Measurements from ENCODE around the gene LPP.

The LPP gene

GRCh38 chr3:188782613-188783124, 628.7 kb downstream of the LPP start:
- no peak for DNase-seq (ENCODE audit: low read depth in 2 of 2)

DNA sequence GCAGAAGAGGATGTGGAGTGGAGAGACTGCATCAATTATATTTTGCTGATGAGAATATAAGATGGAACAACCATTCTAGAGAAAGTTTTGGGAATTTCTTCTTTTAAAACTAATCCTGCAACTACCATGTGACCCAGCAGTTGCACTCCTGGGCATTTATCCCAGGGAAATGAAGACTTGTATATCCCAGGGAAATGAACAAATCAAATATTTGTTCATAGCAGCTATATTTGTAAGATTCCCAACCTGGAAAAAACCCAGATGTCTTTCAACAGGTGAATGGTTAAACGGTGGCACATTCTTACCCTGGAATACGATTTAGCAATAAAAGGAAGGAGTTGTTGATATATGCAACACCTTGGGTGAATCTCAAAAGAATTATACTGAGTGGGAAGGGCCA, 632.5 kb downstream of the LPP start:
- no peak for DNase-seq (ENCODE audit: low read depth in 2 of 2)

DNA sequence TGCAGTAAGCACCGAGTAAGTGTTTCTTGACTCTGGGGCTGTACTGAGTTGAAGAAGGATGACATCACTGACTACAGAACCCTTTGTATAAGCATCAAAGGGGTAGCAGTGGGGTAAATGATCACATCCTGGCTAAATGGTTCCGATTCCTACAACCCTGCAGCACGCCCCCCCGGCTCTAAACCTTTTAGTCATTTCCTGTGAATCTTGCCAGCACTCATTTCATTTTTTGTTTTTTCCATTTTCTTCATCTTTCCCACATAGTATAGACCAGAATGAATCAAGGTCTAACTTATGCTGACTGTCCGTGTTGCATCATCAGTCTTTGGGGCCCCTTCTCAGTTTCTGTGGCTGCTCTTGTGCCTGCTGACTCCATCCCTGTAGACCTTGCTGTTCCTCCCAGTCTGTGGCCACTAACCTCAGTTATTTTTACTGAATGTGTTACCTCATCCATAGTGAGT, 634.7 kb downstream of the LPP start:
- peak; percentile 6 to 8 for DNase-seq (ENCODE audit: low read depth in 2 of 2)

DNA sequence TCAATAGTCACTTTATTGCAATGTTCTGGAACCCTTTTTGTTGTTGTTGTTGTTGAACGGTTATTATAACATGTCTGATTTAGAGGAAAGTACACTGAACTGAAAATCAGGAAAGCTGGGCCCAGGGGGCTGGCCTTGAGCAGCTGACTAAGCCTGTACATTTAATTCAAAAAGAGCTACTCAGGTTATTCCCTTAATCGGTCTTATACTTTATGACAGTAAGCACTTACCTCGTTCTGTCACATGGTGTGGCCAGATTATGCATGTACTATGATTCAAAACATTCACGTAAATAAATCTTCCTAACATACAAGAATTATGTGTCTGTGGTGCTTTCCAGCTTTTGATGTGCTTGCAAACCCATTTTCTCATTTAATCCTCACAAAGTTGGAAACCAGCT, 635.3 kb downstream of the LPP start:
- DNase-seq (ENCODE audit: low read depth in 2 of 2) = no peak

- DNase-seq (ENCODE audit: low read depth in 2 of 2) = no peak
These were observed 637.4 kb downstream of the LPP start for GRCh38 chr3:188791311-188791710.

DNA sequence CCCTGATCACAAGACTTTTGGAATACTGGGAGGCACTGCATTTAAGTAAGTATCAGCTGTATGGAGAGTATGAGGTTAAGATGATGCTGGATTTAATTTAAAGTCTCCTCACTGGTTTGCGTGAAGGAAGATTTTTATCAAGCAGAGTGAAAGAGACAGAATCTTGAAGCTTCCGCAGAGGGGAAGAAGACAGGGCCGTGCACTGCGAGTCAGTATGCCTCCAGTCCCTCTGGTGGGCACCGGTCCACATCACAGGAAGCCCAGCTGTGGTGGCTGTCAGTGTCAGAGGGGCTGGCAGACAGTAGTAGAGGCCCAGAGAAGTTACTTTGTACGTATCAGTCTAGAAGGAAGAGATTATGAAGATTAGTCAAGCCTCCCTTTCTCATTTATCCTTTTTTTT, 638.8 kb downstream of the LPP start:
- no peak for DNase-seq (ENCODE audit: low read depth in 2 of 2)

DNA sequence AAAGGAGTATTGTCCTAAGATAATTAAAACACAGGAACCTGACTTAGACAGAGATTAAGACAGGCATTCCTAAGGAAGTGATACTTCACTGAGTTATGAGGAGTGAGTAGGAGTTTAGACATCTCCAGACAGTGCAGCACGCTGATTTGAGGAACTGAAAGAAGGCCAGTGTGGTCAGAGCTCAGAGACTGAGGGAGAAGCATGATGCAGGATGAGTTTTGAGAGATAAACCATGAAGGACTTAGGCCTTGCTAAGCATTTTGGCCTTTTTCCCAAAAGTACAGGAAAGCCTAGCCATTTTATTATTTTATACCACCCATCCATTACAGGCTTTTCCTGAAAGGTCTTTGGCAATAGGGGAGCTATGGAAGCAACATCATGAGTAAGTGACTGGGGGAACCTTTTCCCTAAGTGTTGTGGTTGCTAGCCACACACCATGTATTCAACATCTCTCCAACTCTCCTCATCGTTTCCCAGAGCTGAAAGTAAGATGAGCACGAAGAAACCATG, 642.2 kb downstream of the LPP start:
- DNase-seq (ENCODE audit: low read depth in 2 of 2) = no peak

DNA sequence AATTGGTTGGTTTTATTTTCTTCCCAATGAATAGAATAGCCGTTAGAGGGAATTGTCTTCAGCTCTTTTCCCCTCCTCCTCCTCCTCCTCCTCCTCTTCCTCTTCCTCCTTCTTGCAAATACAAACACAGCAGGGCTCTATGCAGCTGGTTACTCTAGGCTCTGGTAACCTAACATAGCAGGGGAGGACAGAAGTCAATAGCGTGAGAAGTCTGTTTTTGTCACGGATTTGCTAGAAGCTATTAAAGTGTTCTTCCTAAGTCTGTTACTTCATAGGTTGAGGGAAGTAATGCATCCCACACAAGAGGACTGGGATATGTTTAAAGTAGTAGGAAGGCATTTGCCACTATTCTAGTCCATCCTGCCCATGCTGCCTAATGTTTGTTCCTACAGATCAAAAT, 643.1 kb downstream of the LPP start:
- no peak for DNase-seq (ENCODE audit: low read depth in 2 of 2)

GRCh38 chr3:188798556-188799145, 644.7 kb downstream of the LPP start:
- no peak for DNase-seq (ENCODE audit: low read depth in 2 of 2)

DNA sequence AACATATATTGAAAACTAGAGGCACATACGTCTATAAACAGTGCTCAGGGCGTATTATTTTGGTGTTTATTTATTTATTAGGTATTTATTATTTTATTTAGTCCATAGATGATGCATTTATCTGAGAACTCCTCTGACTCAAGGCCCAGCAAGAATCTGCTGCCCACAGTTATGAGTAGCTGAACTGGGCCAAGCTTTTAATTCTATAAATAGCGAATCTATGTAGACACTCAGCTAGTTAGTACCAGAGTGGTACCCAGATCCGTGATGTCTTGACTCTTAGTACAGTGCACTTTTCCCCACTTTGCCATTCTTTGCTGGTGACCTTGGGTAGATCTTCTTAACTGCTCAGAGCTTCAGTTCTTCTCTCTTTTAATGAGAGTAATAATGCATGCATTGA, 647.4 kb downstream of the LPP start:
- no peak for DNase-seq (ENCODE audit: low read depth in 2 of 2)

DNA sequence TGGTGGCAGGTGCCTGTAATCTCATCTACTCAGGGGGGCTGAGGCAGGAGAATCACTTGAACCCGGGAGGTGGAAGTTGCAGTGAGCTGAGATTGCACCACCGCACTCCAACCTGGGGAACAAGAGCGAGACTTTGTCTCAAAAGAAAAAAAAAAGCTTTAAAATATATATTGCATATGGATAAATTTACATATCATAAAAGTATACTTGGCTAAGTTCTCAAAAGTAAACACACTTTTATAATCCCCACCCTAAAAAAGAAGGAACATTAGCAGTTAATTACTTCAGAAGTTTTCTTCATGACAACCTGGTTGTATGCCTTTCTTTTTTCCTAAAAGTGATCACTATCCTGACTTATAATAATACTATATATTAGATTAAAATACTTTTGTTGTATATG, 648.7 kb downstream of the LPP start:
- DNase-seq (ENCODE audit: low read depth in 2 of 2) = no peak

DNA sequence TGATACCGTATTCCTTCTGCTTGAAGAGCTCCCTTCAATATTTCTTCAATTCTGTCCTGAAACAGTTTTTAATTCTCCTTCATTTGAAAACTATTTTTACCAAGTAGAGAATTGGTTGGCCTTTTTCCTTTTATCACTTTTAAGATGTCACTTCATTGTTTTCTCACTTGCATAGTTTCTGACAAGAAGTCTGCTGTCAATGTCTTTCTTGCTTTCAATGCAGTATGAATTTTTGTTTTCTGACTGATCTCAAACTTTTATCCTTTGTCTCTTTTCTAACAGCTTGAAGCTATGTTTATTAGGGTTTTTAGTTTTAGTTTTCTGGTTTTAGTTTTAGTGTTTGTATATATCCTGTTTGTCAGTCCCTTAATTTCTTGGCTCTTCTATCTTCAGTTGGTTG, 653.0 kb downstream of the LPP start:
- DNase-seq (ENCODE audit: low read depth in 2 of 2) = no peak

DNA sequence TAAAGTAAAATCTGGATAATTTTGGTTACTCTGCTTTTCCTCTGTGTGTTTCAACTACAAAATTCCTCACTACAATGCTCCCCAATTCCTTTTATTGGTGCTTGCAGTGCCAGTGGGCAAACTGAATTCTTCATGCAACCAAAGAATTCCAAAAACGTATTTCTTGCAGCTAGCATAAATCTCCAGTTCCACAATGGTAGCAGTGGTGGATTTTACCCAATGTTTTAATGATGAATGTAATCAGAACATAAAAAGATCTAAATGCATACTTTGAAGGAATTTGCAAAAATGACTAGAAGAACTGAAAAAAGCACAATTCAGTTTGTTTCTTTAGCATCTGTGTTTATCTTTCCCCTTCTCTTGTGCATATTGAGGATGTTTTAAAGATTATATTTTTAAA, 658.2 kb downstream of the LPP start:
- no peak for DNase-seq (ENCODE audit: low read depth in 2 of 2)

DNA sequence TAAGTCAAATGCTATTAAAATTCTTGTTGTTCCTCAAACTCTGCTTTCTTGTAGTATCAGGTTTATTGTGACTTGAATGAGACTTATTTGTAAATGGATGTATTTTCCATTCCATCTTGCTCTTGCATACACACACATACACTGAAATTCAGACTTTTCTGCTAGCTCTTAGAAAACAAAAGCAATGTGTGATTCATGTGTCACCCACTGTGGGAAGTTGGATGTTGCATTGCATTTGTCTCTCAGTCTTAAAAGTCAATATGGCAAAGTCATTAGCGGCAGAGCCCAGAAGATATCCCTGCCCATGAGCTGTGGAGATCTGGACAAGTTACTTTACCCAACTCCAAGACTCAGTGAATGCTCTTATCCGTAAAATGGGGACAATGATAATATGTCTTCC, 660.6 kb downstream of the LPP start:
- no peak for DNase-seq (ENCODE audit: low read depth in 2 of 2)

DNA sequence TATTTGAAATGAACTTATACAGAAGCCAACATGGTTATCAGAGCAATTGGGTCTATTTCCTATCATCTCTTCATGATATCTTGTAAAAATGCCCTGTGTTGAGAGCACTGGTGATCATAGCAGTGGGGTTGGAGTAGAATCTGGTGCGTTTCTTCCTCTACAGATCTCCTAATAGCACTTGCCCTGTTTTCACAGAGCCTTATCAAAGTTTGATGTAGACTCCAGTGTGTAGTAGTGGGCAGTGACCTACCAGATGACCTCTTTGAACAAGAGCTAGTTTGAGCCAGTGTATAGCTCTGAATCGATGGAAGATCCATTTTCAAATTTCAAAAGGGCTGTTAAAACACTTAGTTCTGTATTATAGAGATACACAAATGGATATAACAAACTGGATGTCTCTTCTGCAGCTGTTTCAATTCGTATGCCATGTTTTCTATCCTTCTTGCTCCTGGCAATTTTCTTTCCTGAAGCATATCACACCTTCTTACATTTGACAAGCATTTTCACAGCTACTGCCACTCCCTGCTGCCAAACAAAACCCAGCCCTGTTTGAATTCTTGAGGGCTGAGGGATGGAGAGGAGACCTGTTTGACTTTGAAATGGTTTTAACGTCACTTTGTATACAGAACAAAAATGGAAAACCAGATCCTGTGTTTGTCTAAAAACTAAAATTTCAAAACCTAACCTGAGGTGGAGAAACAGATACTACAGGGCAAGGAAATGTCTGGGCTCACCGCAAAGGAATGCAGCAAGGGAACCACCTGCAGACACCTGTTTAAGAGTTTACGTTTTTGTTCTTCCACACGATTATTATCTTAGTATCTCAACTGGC, 663.4 kb downstream of the LPP start:
- DNase-seq (ENCODE audit: low read depth in 2 of 2) = no peak

DNA sequence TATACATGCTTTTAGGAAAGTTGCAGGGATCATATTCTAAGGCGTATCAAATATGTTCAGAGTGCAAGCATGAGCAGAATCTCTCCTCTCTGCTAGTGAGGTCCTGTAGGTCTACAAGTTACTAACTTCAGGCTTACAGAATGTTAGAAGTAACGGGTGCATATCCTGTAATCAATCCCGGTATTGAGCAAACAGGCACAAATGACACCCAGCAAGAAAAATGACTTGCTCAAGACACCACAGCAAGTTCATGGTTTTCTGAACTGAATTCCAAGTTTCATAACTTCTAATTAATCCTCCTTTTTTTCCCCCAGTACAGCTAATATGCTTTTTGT, 663.9 kb downstream of the LPP start:
- DNase-seq (ENCODE audit: low read depth in 2 of 2) = no peak

DNA sequence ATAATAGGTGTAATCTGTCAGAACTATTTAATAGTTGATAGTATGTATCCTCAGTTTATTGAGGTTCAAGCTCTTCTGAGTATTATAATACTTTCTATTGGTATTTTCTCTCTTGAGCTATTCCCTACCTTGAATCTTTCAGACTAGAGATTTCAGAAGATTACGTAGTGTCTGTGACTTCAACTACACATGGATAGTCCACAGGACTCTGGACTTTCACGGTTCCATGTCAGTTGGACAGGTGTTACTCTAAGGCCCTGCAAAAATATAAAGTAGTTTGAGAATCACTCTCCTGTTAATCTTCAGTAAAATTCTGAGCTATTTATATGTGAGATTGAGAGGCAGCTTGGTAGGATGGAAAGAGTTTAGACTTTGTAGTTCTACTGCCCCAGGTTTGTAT, 664.3 kb downstream of the LPP start:
- DNase-seq (ENCODE audit: low read depth in 2 of 2) = no peak

GRCh38 chr3:188819939-188820338, 666.0 kb downstream of the LPP start:
- no peak for DNase-seq (ENCODE audit: low read depth in 2 of 2)

DNA sequence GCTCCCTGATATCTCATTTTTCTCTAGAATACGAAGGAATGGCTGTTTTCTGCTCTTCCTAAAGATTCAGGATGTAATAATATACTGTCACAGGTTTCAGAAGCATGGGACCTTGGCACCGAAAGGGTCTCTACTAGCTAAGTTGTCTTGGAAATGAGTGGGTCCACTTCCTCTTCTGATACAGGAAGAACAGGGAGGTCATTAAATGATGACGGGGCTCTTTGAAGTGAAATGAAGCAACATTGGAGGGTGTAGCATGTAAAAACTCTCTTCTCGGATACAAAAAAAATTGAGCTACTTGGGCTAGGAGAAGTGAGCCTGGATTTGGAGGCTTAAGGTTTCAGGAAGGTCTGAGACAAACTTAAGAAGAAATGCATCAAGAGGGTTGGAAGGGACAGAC, 668.0 kb downstream of the LPP start:
- DNase-seq (ENCODE audit: low read depth in 2 of 2) = no peak

GRCh38 chr3:188822411-188822810, 668.5 kb downstream of the LPP start:
- DNase-seq (ENCODE audit: low read depth in 2 of 2) = no peak

DNA sequence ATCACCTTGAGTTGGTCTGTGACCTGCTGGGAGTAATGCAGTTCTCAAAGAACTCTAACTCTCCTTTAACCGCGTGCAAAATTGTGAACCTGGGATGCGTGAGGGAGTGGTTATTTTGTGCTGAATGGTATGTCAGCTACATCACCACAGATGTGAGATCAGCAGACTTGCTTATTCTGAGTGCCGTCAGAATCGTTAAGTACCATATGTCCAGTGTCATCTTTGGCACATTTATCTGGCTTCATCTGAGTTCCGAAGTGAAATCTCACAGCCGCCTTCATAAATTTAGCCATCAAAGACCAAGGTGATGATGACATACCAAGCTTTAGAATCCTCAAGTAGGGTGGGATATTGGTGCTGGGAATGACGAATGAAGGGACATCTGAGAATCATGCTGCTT, 670.6 kb downstream of the LPP start:
- DNase-seq (ENCODE audit: low read depth in 2 of 2) = no peak

GRCh38 chr3:188825901-188826300, 671.9 kb downstream of the LPP start:
- DNase-seq (ENCODE audit: low read depth in 2 of 2) = no peak

- DNase-seq (ENCODE audit: low read depth in 2 of 2) = no peak
These were observed 672.6 kb downstream of the LPP start for GRCh38 chr3:188826574-188826973.
